Common myeloid progenitor, CD34-positive (primary cell): ENCODE measurements around the gene CLOCK.

Experiments used
- CTCF ChIA-PET: fragments of 350-600 bp; sonication (Branson Sonifier 250); formaldehyde crosslinking; loops from one replicate; lab custom pipeline; 2021; ENCODE audit warnings: antibody characterized with exemption; lab: Charles Lee
- POLR2A ChIA-PET: fragments of 350-600 bp; sonication (Branson Sonifier 250); formaldehyde crosslinking; loops from one replicate; lab custom pipeline; 2021; ENCODE audit warnings: antibody characterized with exemption; lab: Charles Lee
- DNase-seq, 3 donors: peaks; one replicate each; pipeline versions ENCODE4 v3.0.0 to v3.0.0-alpha.2; 2013
- H3K27ac ChIP-seq, 2 experiments: 1 replicate in 1 of 2; 2 replicates in 1 of 2; pipeline ENCODE4 v1.7.0; 2013; ENCODE audit warnings: inconsistent platforms in 2 of 2, low read length in 2 of 2, mild to moderate bottlenecking in 2 of 2, low read depth in 1 of 2, moderate library complexity in 1 of 2; ENCODE audit not compliant: severe bottlenecking in 2 of 2, insufficient read depth in 1 of 2, poor library complexity in 1 of 2
- H3K27me3 ChIP-seq, 5 experiments: replicated peaks in 2 of 5; 1 replicate in 3 of 5; 2 replicates in 2 of 5; pipeline versions ENCODE4 v1.6.1 to v1.7.0; 2013; ENCODE audit warnings: low read length in 4 of 5, mild to moderate bottlenecking in 2 of 5, moderate library complexity in 2 of 5, inconsistent platforms in 1 of 5; ENCODE audit not compliant: insufficient read depth in 5 of 5, control insufficient read depth in 4 of 5
- H3K36me3 ChIP-seq, 4 experiments: 1 replicate in 2 of 4; 2 replicates in 2 of 4; pipeline versions ENCODE4 v1.6.1 to v1.7.0; 2013; ENCODE audit warnings: low read length in 3 of 4, control low read depth in 1 of 4, mild to moderate bottlenecking in 1 of 4; ENCODE audit not compliant: control insufficient read depth in 4 of 4, insufficient read depth in 4 of 4
- H3K4me1 ChIP-seq, 4 experiments: 1 replicate in 3 of 4; 2 replicates in 1 of 4; pipeline versions ENCODE4 v1.6.1 to v1.7.1; 2013; ENCODE audit warnings: low read length in 3 of 4, mild to moderate bottlenecking in 3 of 4, control low read depth in 1 of 4, inconsistent platforms in 1 of 4, moderate library complexity in 1 of 4; ENCODE audit not compliant: control insufficient read depth in 4 of 4, insufficient read depth in 4 of 4; ENCODE audit errors: control extremely low read depth in 1 of 4
- H3K4me3 ChIP-seq, 7 experiments: 1 replicate in 4 of 7; 2 replicates in 3 of 7; pipeline versions ENCODE4 v1.5.1 to v1.7.0; 2013; ENCODE audit warnings: mild to moderate bottlenecking in 7 of 7, low read length in 6 of 7, moderate library complexity in 6 of 7, inconsistent platforms in 2 of 7, low read depth in 2 of 7, control low read depth in 1 of 7; ENCODE audit not compliant: insufficient read depth in 4 of 7, control insufficient read depth in 1 of 7; ENCODE audit errors: extremely low read depth in 1 of 7
- H3K9me3 ChIP-seq, 5 experiments: 1 replicate in 4 of 5; 2 replicates in 1 of 5; pipeline versions ENCODE4 v1.6.1 to v1.7.1; 2013; ENCODE audit warnings: low read length in 4 of 5, mild to moderate bottlenecking in 2 of 5, inconsistent platforms in 1 of 5, low read depth in 1 of 5, moderate library complexity in 1 of 5; ENCODE audit not compliant: control insufficient read depth in 4 of 5, insufficient read depth in 2 of 5; ENCODE audit errors: control extremely low read depth in 1 of 5
- WGBS: methylation state at CpG from one replicate; pipeline ENCODE4 v1.1.5; 2013; ENCODE audit not compliant: insufficient coverage; 5-methylcytosine and 5-hydroxymethylcytosine counted together

CLOCK gene

DNA sequence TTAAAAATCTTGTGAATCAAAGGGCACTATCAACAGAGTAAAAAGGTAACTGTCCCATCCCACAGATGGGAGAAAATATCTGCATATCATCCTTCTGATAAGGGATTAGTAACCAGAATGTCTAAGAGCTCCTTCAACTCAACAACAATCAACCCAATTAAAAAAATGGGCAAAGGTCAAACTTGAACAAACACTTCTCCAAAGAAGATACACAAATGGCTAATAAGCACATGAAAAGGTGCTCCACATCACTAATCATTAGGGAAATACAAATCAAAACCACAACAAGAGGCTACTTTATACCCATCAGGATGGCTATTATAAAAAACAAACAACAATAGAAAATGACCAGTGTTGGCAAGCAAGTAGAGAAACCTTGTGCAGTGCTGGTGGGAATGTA is 107.7 kb downstream of the CLOCK start:
- Histone ChIP-seq H3K4me3 (no peak overlapping the region), H3K9me3 (no peaks in the 10 kb centered on the region), H3K27me3 (no peaks in the 10 kb centered on the region), H3K36me3 (peaks cover 13 to 33% (median 18%) of the 10 kb centered on the region in 4 experiments), H3K4me1 (peaks cover 0 to 20% (median 12%) of the 10 kb centered on the region in 4 experiments), H3K27ac (no peak overlapping the region)
- ChIA-PET CTCF (interaction anchor here (0.6 to 1.0 kb wide), 2 partner anchors 18 to 881 kb away, joined by 3 to 4 read pairs; no protein-coding TSS in a partner anchor), POLR2A (no interaction called here)
- no peak for DNase-seq

DNA sequence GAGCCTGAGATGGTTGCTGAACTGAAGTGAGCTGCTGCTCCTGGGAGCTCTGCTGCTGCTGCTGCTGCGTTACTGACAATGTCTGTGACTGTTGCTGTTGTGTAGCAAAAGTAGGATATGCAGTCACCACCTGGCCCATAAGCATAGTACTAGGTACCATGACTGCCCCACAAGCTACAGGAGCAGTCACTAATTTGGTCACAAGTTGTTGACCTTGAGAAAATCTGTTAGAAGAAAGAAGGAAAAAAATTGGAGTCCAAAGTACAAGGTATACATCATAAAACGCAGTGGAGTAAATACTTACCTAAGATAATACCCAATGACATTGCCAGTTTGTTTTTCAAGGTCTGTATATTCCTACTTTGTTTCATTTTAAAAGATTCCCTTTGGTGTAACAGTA is 108.4 kb downstream of the CLOCK start:
- Histone ChIP-seq H3K4me3 (no peak overlapping the region), H3K27me3 (no peaks in the 10 kb centered on the region), H3K4me1 (peaks cover 0 to 20% (median 12%) of the 10 kb centered on the region in 4 experiments), H3K27ac (no peak overlapping the region), H3K9me3 (no peaks in the 10 kb centered on the region), H3K36me3 (peaks cover 11 to 31% (median 20%) of the 10 kb centered on the region in 4 experiments)
- WGBS = no CpG with 5 or more reads among the region's 2 CpGs
- no peak for DNase-seq
- CTCF ChIA-PET = interaction anchor here (1.0 kb wide), 1 partner anchor 19 kb away, joined by 3 read pairs; no protein-coding TSS in a partner anchor
- POLR2A ChIA-PET = no interaction called here

DNA sequence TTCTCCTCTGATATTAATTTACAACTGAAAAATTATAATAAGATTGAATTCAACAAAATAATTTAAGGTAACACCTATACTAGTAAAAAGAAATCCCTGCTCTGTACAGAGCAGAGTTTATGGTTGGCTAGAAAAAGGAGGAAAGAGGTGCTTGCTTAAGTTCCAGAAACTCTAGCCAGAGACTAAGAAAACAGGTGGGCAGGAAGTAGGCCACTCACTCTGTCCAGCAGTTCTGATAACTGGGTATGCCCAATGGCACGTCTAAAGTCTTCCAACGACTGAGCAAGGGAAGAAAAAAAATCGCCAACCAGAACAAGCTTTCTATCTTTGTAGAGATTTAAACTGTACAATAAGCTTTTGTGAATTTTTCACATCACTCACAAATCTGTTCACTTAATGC is 108.9 kb downstream of the CLOCK start:
- Histone ChIP-seq H3K27ac (no peak overlapping the region), H3K27me3 (no peaks in the 10 kb centered on the region), H3K4me1 (peaks cover 0 to 18% (median 11%) of the 10 kb centered on the region in 4 experiments), H3K9me3 (no peaks in the 10 kb centered on the region), H3K36me3 (peaks cover 11 to 31% (median 23%) of the 10 kb centered on the region in 4 experiments), H3K4me3 (no peak overlapping the region)
- DNase-seq = no peak
- WGBS = no CpG with 5 or more reads among the region's 3 CpGs
- ChIA-PET POLR2A (no interaction called here), CTCF (interaction anchor here (0.8 kb wide), 1 partner anchor 30 kb away, joined by 3 read pairs; no protein-coding TSS in a partner anchor)

DNA sequence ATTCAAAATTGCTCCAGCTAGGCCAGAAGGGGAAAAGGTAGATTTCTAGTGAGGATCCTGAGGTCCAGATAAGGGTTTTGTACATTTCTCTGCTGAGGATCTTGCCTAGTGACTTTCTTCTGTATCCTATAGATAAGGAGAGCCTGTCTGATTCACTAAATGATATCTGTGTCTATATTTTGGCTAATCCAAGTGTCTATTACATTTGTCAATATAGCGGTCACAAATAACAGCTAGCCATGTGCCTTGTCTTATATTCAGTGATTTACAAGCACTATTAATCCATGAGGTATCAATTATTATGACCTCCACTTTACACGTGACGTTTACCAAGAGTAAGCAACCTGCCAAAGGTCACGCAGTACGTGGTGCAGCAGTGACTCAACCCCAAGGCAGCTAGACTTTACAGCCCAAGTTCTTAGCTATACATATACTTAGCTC is 109.3 kb downstream of the CLOCK start:
- WGBS = 97% methylated on average over 5 of the region's 5 CpGs
- H3K27ac ChIP-seq = no peak overlapping the region
- H3K9me3 ChIP-seq = no peaks in the 10 kb centered on the region
- ChIA-PET CTCF (interaction anchor here (0.8 to 2.1 kb wide), 2 partner anchors 24 to 29 kb away, joined by 3 to 8 read pairs; no protein-coding TSS in a partner anchor), POLR2A (no interaction called here)
- peaks cover 0 to 13% (median 8%) of the 10 kb centered on the region in 4 experiments for H3K4me1 ChIP-seq
- H3K27me3 ChIP-seq = no peaks in the 10 kb centered on the region
- DNase-seq = peak in 1 of 3 donors; percentile 6
- peaks cover 11 to 34% (median 25%) of the 10 kb centered on the region in 4 experiments for H3K36me3 ChIP-seq
- H3K4me3 ChIP-seq = no peak overlapping the region

DNA sequence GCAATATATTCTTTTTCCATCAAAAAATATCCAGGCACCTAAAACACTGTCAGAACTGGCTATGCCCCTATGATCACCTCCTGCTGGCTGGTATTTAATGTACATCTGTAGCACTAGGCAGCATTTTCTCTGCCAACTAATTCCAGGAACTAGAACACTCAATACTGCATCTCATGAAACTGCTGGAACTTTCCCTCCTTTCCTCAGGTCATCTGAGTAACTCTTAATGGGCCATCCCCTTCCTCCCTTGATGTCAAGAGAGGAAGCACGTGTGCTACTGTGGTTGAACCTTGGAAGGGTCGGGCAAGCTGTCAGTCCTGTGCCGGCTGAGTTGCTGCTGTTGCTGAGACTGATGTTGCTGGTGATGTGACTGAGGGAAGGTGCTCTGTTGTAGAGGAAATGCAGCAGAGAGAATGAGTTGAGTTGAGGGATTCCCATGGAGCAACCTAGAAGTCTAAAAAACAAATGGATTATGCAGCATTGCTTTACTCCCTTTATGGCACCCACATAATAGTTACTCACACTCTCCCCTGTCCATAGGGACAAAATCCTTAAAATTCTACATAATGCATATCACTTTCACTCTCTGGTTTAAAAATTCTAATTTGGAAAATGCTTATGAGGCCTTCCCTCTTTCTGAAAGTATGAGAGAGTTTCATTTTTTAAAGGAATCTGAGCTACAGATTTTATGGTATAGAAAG is 111.4 kb downstream of the CLOCK start:
- Histone ChIP-seq H3K27ac (no peak overlapping the region), H3K4me3 (no peak overlapping the region), H3K27me3 (no peaks in the 10 kb centered on the region), H3K36me3 (peaks cover 13 to 39% (median 27%) of the 10 kb centered on the region in 4 experiments), H3K9me3 (no peaks in the 10 kb centered on the region), H3K4me1 (peaks cover 0 to 10% (median 7%) of the 10 kb centered on the region in 4 experiments)
- 0% methylated on average over 1 of the region's 3 CpGs for WGBS
- DNase-seq = peak; percentile 23 to 79 (median 73)
- CTCF ChIA-PET = interaction anchor here (0.7 to 2.1 kb wide), 5 partner anchors 22 to 1422 kb away, joined by 3 to 8 read pairs (median 3); no protein-coding TSS in a partner anchor
- POLR2A ChIA-PET = no interaction called here

DNA sequence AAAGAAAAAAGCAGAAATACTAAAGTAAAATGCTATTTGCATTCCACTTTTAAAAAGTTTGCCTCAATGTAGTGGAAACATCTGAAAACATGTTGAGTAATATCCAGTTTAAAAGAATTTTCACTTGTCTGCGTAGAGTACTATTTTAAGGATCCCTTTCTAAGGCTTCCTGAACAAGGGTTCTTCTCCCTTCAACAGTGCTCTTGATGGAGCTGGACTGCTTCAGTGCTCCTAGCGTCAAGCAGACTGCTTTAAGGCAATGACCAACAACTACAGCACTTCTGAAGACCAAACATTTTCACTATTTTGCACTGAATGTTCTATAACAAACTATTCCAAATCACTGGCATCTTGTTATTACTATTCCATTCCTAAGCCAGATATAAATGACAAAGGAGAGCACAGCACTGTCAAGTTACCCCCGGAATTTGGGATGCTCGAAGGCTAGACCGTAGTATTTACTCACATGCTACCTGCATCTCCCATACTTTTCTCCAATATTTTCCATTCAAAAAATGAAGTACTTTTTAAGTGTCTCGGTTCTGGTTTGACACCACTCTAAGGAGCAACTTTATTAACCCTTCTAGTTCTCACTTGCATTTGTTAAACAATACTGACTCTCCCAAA is 114.9 kb downstream of the CLOCK start:
- Histone ChIP-seq H3K4me3 (no peak overlapping the region), H3K9me3 (no peaks in the 10 kb centered on the region), H3K27me3 (no peaks in the 10 kb centered on the region), H3K4me1 (peaks cover 0 to 10% (median 7%) of the 10 kb centered on the region in 4 experiments), H3K36me3 (peaks cover 14 to 47% (median 35%) of the 10 kb centered on the region in 4 experiments), H3K27ac (no peak overlapping the region)
- ChIA-PET CTCF (interaction anchor here (0.7 to 1.3 kb wide), 5 partner anchors 9 to 485 kb away, joined by 3 to 4 read pairs (median 3); no protein-coding TSS in a partner anchor), POLR2A (interaction anchor here (1.3 kb wide), 1 partner anchor 35 kb away, joined by 3 read pairs; the partner anchor contains the start of gene TMEM165)
- WGBS = 87% methylated on average over 5 of the region's 6 CpGs
- DNase-seq = no peak
